Memory B cell (primary cell): ENCODE data around the gene CYP2F1.
"Not testable (repeated sequence)": the region's sequence is repeated elsewhere in the genome, so short reads cannot be mapped to it uniquely, and the experiment has no call there.

Source experiments
- ATAC-seq: fragments of 150-1000 bp; cut with Tn5 transposase; 2 replicates; pipeline ENCODE4 v1.10.0; 2021; ENCODE audit warnings: low read depth, mild to moderate bottlenecking, moderate library complexity
- DNase-seq, 2 donors: peaks; one replicate each; pipeline ENCODE4 v3.0.0; 2022; ENCODE audit warnings: low spot score in 2 of 2
- H3K27ac Mint-ChIP-seq: one replicate; pipeline ENCODE4 v1.8.0; 2022; ENCODE audit warnings: mild to moderate bottlenecking, moderate library complexity, mixed read lengths
- H3K27me3 Mint-ChIP-seq: one replicate; pipeline ENCODE4 v1.8.0; 2022; ENCODE audit warnings: mixed read lengths
- H3K36me3 Mint-ChIP-seq: one replicate; pipeline ENCODE4 v1.8.0; 2022; ENCODE audit warnings: mild to moderate bottlenecking, mixed read lengths
- H3K4me1 Mint-ChIP-seq: one replicate; pipeline ENCODE4 v1.8.0; 2022; ENCODE audit warnings: mixed read lengths
- H3K4me3 Mint-ChIP-seq: one replicate; pipeline ENCODE4 v1.8.0; 2022; ENCODE audit warnings: mild to moderate bottlenecking, moderate library complexity, mixed read lengths
- H3K9me3 Mint-ChIP-seq: one replicate; pipeline ENCODE4 v1.8.0; 2022; ENCODE audit warnings: mixed read lengths

The CYP2F1 gene

GRCh38 chr19:41111750-41112295, 2.4 kb upstream of the CYP2F1 start:
- no peaks in the 10 kb centered on the region for H3K4me1 Mint-ChIP-seq
- peaks cover 4% of the 10 kb centered on the region for H3K36me3 Mint-ChIP-seq
- H3K27ac Mint-ChIP-seq, result no peak overlapping the region
- peaks cover 16% of the 10 kb centered on the region for H3K27me3 Mint-ChIP-seq
- no peak overlapping the region for H3K4me3 Mint-ChIP-seq
- H3K9me3 Mint-ChIP-seq, result peaks cover 2% of the 10 kb centered on the region
- no peak for DNase-seq
- no peak for ATAC-seq

- H3K4me1 Mint-ChIP-seq, result no peaks in the 10 kb centered on the region
- no peak for ATAC-seq
- peaks cover 7% of the 10 kb centered on the region for H3K36me3 Mint-ChIP-seq
- no peak overlapping the region for H3K4me3 Mint-ChIP-seq
- H3K27ac Mint-ChIP-seq, result no peak overlapping the region
- peaks cover 20% of the 10 kb centered on the region for H3K27me3 Mint-ChIP-seq
- no peak for DNase-seq
- peaks cover 5% of the 10 kb centered on the region for H3K9me3 Mint-ChIP-seq
These were observed 1.4 kb upstream of the CYP2F1 start for GRCh38 chr19:41112728-41113290.

DNA sequence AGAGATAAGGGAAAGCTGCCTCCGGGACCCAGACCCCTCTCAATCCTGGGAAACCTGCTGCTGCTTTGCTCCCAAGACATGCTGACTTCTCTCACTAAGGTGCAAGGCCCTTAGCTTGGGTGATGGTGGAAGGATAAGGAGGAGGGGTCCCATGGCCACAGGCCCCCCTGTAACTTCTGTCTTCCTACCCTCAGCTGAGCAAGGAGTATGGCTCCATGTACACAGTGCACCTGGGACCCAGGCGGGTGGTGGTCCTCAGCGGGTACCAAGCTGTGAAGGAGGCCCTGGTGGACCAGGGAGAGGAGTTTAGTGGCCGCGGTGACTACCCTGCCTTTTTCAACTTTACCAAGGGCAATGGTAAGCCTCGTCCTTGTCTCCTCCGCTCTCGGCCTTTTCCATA, 2.0 kb downstream of the CYP2F1 start:
- ATAC-seq (no peak), DNase-seq (no peak)
- H3K4me1 Mint-ChIP-seq, result peaks cover 6% of the 10 kb centered on the region
- peaks cover 5% of the 10 kb centered on the region for H3K9me3 Mint-ChIP-seq
- H3K4me3 Mint-ChIP-seq, result no peak overlapping the region
- H3K27ac Mint-ChIP-seq, result no peak overlapping the region
- peaks cover 7% of the 10 kb centered on the region for H3K36me3 Mint-ChIP-seq
- H3K27me3 Mint-ChIP-seq, result peaks cover 24% of the 10 kb centered on the region

GRCh38 chr19:41120929-41121911, 7.0 kb downstream of the CYP2F1 start:
- H3K36me3 Mint-ChIP-seq, DNase-seq, H3K9me3 Mint-ChIP-seq, H3K4me3 Mint-ChIP-seq: not testable (repeated sequence)
- H3K27ac Mint-ChIP-seq, result peak overlapping the region; percentile 11
- peak; percentile 66 for ATAC-seq
- H3K27me3 Mint-ChIP-seq, result peaks cover 20% of the 10 kb centered on the region
- H3K4me1 Mint-ChIP-seq, result peaks cover 10% of the 10 kb centered on the region

- not testable (repeated sequence) for H3K9me3 Mint-ChIP-seq, H3K36me3 Mint-ChIP-seq, H3K4me3 Mint-ChIP-seq, DNase-seq, H3K27ac Mint-ChIP-seq, ATAC-seq
- H3K4me1 Mint-ChIP-seq, result peaks cover 14% of the 10 kb centered on the region
- H3K27me3 Mint-ChIP-seq, result peaks cover 13% of the 10 kb centered on the region
These were observed 8.6 kb downstream of the CYP2F1 start for GRCh38 chr19:41122846-41123245.

DNA sequence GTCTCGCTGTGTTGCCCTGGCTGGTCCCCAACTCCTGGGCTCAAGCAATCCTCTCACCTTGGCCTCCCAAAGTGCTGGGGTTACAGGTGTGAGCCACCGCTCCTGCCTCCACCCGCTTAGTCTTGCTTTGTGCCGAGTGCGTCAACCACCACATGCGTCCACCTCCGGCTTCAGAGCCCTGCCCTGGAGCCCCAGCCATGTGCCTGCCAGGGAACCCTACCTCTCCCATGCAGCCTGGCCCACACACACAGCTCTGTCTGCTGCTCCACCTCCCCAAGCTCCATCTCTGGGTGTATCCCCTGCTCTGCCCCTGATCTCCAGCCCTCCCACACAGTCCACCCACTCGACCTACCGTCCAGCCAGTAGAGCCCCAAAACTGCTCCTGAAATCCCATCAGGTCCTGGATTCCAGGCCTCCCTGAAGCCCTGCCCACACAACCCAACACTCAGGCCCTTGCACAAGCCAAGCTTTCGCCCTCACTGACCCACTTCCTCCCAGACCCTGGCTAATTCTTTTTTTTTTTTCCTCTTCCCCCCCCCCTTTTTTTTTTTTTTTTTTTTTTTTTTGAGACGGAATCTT, 9.6 kb downstream of the CYP2F1 start:
- Mint-ChIP-seq H3K4me1 (peaks cover 19% of the 10 kb centered on the region), H3K27ac (no peak overlapping the region), H3K9me3 (no peaks in the 10 kb centered on the region)

DNA sequence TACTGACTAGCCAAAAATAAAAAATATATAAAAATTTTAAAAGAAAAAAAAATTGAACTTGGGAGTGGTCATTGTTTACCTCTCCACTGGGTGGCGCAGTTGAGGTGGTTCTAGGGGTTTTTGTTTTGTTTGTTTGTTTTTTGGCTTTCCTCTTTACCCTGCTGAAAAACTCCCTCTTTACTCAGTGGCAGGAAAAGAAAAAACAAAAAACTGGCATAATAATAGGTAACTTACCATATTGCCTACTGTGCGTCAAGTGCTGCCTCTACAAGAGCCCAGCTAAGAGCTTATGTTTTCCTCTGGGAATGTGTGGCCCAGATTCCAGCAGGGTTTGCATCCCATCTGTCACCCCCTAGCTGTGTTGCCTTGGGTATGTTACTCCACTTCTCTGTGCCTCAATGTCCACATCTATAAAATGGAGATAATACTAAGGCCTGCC, 12.6 kb downstream of the CYP2F1 start:
- peaks cover 20% of the 10 kb centered on the region for H3K27me3 Mint-ChIP-seq
- H3K4me3 Mint-ChIP-seq, H3K27ac Mint-ChIP-seq, H3K36me3 Mint-ChIP-seq, H3K4me1 Mint-ChIP-seq, H3K9me3 Mint-ChIP-seq, ATAC-seq: not testable (repeated sequence)
- peak in 1 of 2 donors; percentile 48 for DNase-seq

More for the DNA sequence above, 9.6 kb downstream of the CYP2F1 start:
- Mint-ChIP-seq H3K36me3 (peaks cover 2% of the 10 kb centered on the region), H3K4me3 (no peak overlapping the region), H3K27me3 (peaks cover 14% of the 10 kb centered on the region)
- DNase-seq, result no peak
- no peak for ATAC-seq

DNA sequence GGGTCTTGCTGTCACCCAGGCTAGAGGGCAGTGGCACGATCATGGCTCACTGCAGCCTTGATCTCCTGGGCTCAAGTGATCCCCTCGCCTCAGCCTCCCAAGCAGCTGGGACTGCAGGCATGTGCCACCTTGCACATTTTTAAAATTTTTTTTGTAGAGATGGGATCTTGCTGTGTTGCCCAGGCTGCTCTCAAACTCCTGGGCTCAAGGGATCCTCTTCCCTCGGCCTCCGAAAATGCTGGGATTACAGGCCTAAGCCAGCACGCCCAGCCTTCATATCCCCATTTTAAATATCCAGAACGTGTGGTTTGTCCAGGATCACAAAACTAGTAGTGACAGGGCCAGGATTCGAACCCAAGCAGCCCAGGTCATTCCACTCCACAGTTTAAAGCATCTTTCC, 13.1 kb downstream of the CYP2F1 start:
- H3K36me3 Mint-ChIP-seq, H3K9me3 Mint-ChIP-seq, H3K27ac Mint-ChIP-seq, H3K4me1 Mint-ChIP-seq, ATAC-seq, DNase-seq, H3K4me3 Mint-ChIP-seq: not testable (repeated sequence)
- peaks cover 21% of the 10 kb centered on the region for H3K27me3 Mint-ChIP-seq

DNA sequence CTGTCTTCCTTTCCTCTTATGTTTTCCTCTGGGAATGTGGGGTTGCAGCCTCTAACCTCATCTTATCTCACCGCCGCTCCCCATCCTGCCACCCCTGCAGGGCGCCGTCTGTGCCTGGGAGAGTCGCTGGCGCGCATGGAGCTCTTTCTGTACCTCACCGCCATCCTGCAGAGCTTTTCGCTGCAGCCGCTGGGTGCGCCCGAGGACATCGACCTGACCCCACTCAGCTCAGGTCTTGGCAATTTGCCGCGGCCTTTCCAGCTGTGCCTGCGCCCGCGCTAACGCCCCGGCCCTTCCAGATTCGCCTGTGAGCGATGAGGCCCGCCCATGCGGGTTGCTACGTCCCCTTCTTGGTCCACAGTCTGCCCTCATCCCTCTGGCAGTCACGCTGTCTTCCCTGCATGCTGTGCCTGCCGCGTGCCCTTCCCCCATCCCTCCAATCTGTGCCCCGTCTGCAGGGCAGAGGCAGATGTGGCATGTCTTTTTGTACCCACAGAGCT, 13.6 kb downstream of the CYP2F1 start:
- peak; percentile 65 to 68 for DNase-seq
- not testable (repeated sequence) for H3K9me3 Mint-ChIP-seq, H3K36me3 Mint-ChIP-seq, H3K27ac Mint-ChIP-seq, H3K4me1 Mint-ChIP-seq
- ATAC-seq, result peak; percentile 99
- Mint-ChIP-seq H3K27me3 (peaks cover 24% of the 10 kb centered on the region), H3K4me3 (peak overlapping the region; percentile 66)

DNA sequence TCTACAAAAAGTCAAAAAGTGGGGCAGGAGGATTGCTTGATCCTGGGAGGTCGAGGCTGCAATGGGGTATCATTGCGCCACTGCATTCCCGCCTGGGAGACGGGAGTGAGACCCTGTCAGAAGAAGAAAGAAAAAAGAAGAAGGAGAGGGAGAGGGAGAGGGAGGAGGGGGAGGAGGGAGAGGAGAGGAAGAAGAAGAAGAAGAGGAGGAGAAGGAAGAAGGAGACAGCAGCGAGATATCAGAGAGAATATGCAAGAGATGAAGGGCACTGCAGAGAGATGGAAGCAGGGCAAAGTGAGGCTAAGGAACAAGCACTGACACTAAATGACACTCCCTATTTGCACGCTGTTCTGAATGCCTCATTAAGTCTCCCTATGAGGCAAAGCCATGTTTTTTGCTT, 14.5 kb downstream of the CYP2F1 start:
- peaks cover 9% of the 10 kb centered on the region for H3K4me1 Mint-ChIP-seq
- H3K27ac Mint-ChIP-seq, result no peak overlapping the region
- no peaks in the 10 kb centered on the region for H3K36me3 Mint-ChIP-seq
- no peaks in the 10 kb centered on the region for H3K9me3 Mint-ChIP-seq
- H3K4me3 Mint-ChIP-seq, result no peak overlapping the region
- DNase-seq (no peak), ATAC-seq (no peak)
- peaks cover 30% of the 10 kb centered on the region for H3K27me3 Mint-ChIP-seq

DNA sequence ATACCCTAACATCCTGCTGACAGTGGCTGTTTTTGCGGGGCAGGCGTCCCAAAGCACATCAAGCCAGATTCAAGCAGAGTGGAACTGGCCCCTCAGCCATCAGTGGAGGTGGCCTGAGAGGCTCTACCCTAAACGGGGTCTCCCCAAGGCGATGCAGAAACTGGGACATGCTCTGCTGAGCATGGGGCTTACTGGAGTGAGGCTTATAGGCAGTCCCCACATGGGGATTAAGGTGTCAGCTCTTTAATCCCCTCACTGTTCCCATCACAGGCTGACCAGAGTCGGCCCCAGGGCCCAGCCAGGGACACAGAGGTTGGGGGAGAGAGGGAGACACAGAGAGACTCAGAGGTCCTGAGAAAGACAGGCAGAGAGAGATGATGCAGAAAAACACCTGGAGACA, 17.0 kb downstream of the CYP2F1 start:
- Mint-ChIP-seq H3K9me3 (no peaks in the 10 kb centered on the region), H3K27me3 (peaks cover 32% of the 10 kb centered on the region), H3K4me3 (no peak overlapping the region), H3K36me3 (peaks cover 3% of the 10 kb centered on the region), H3K4me1 (peaks cover 12% of the 10 kb centered on the region), H3K27ac (no peak overlapping the region)
- ATAC-seq (no peak), DNase-seq (no peak)

DNA sequence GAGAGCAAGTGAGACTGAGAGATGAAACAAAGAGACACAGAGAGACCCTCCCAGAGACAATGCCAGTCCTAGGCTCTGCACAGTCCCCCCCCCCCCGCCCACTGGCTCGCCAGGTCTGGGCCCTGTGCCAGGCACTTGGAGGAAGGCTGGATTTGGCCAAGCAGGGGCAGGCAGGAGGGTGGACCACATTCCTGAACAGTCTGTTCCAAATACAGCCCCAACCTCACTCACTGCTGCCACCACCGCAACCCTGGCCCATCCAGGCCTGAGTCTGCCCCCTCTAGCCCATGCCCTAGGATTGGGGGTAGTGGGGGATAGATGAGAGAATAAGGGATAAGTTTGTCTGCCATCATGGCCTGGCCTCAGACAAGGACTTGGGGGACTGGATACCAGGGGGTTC, 19.0 kb downstream of the CYP2F1 start:
- H3K4me1 Mint-ChIP-seq, result peaks cover 6% of the 10 kb centered on the region
- peaks cover 35% of the 10 kb centered on the region for H3K27me3 Mint-ChIP-seq
- no peak overlapping the region for H3K4me3 Mint-ChIP-seq
- no peaks in the 10 kb centered on the region for H3K9me3 Mint-ChIP-seq
- H3K36me3 Mint-ChIP-seq, result peaks cover 3% of the 10 kb centered on the region
- ATAC-seq, result no peak
- no peak overlapping the region for H3K27ac Mint-ChIP-seq
- no peak for DNase-seq

DNA sequence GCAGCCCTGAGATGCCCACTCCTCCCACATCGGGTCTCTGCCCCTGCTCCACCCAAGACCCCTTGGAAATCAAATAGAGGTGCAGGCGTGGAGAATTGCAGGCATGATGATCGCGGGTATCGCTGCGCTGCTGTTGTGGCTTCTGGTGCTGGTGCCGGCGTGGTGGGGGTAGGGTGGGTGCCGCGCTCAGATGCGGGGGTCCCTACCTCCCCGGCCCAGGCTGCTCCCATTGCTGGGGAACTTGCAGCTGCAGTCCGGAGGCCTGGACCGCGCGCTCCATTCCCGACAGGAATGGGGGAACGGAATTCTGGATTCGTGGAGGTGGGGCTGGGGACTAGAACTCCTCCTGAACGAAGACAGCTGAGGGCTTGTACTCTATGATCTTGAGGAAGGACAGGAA, 20.4 kb downstream of the CYP2F1 start:
- DNase-seq (no peak), ATAC-seq (no peak)
- Mint-ChIP-seq H3K4me3 (peak overlapping the region; percentile 64), H3K27me3 (peaks cover 32% of the 10 kb centered on the region), H3K27ac (no peak overlapping the region), H3K36me3 (peaks cover 3% of the 10 kb centered on the region), H3K4me1 (peaks cover 4% of the 10 kb centered on the region), H3K9me3 (no peaks in the 10 kb centered on the region)
